DOHH2 (cell line): ENCODE measurements around the gene CASP7.

Experiments used
- H3F3A ChIP-seq: fragments of 200-600 bp; sonication (generic), shearing (Covaris generic); 2 replicates; pipeline ENCODE4 v1.6.0; 2016; ENCODE audit warnings: antibody characterized with exemption, mild to moderate bottlenecking; ENCODE audit not compliant: control insufficient read depth, insufficient read depth
- H3K27ac ChIP-seq: fragments of 200-600 bp; sonication (generic); 2 replicates; pipeline ENCODE4 v1.5.1; 2014; ENCODE audit warnings: low read depth, mild to moderate bottlenecking, low read length, moderate library complexity
- H3K27me3 ChIP-seq: fragments of 200-600 bp; sonication (generic); 2 replicates; pipeline ENCODE4 v1.6.1; 2014; ENCODE audit warnings: mild to moderate bottlenecking, low read length, mixed read lengths; ENCODE audit not compliant: control insufficient read depth
- H3K36me3 ChIP-seq: fragments of 200-600 bp; sonication (generic); 2 replicates; pipeline ENCODE4 v1.6.1; 2014; ENCODE audit warnings: mild to moderate bottlenecking, low read length, moderate library complexity, mixed read lengths; ENCODE audit not compliant: control insufficient read depth
- H3K4me1 ChIP-seq: fragments of 200-600 bp; sonication (generic); 2 replicates; pipeline ENCODE4 v1.6.1; 2014; ENCODE audit warnings: mild to moderate bottlenecking, low read length, mixed read lengths; ENCODE audit not compliant: control insufficient read depth
- H3K4me2 ChIP-seq: fragments of 200-600 bp; sonication (generic); 2 replicates; pipeline ENCODE4 v1.6.0; 2014; ENCODE audit warnings: mild to moderate bottlenecking, low read length, moderate library complexity
- H3K4me3 ChIP-seq: fragments of 200-600 bp; sonication (generic); 2 replicates; pipeline ENCODE4 v1.5.1; 2014; ENCODE audit warnings: mild to moderate bottlenecking, low read length, mixed read lengths
- H3K79me2 ChIP-seq: fragments of 200-600 bp; sonication (generic); 2 replicates; pipeline ENCODE4 v1.6.1; 2014; ENCODE audit warnings: mild to moderate bottlenecking, low read length, mixed read lengths; ENCODE audit not compliant: control insufficient read depth
- H3K9me2 ChIP-seq: fragments of 200-600 bp; sonication (generic); replicated peaks from 2 replicates; pipeline ENCODE4 v1.6.1; 2014; ENCODE audit warnings: mild to moderate bottlenecking, low read length, mixed read lengths; ENCODE audit not compliant: control insufficient read depth
- H3K9me3 ChIP-seq: fragments of 200-600 bp; sonication (generic); 2 replicates; pipeline ENCODE4 v1.6.1; 2014; ENCODE audit warnings: antibody characterized with exemption, low read length, mixed read lengths; ENCODE audit not compliant: control insufficient read depth, insufficient read depth
- H4K20me1 ChIP-seq: fragments of 200-600 bp; sonication (generic); 2 replicates; pipeline ENCODE4 v1.6.0; 2014; ENCODE audit warnings: low read depth, mild to moderate bottlenecking, antibody characterized with exemption, low read length, moderate library complexity; ENCODE audit not compliant: control insufficient read depth, insufficient read depth
- CTCF ChIP-seq: fragments of 200-600 bp; sonication (generic); IDR thresholded peaks from one replicate; pipeline ENCODE4 v1.5.1; 2014; ENCODE audit warnings: antibody characterized with exemption, mild to moderate bottlenecking, low read depth, low read length; ENCODE audit not compliant: poor library complexity, severe bottlenecking
- EZH2phosphoT487 ChIP-seq: fragments of 200-600 bp; sonication (generic); IDR thresholded peaks from 2 replicates; pipeline ENCODE4 v1.6.1; 2017; ENCODE audit warnings: borderline replicate concordance, mild to moderate bottlenecking, antibody characterized with exemption, low read length, moderate library complexity, mixed read lengths

CASP7 gene

GRCh38 chr10:113644185-113645120 lies 35.3 kb upstream of the CASP7 start:
- Histone ChIP-seq H3K27ac (no peak overlapping the region), H3K4me2 (no peak overlapping the region), H3K4me3 (no peak overlapping the region)

GRCh38 chr10:113646336-113647201 lies 33.1 kb upstream of the CASP7 start:
- H3F3A ChIP-seq = no peaks in the 10 kb centered on the region
- no peaks in the 10 kb centered on the region for H3K9me3 ChIP-seq
- TF ChIP-seq EZH2phosphoT487 (no peak), CTCF (no peak)
- no peaks in the 10 kb centered on the region for H3K36me3 ChIP-seq
- H3K4me3 ChIP-seq = no peak overlapping the region
- no peaks in the 10 kb centered on the region for H3K4me1 ChIP-seq
- no peaks in the 10 kb centered on the region for H3K79me2 ChIP-seq
- no peaks in the 10 kb centered on the region for H4K20me1 ChIP-seq
- no peak overlapping the region for H3K27ac ChIP-seq
- H3K4me2 ChIP-seq = no peak overlapping the region
- H3K9me2 ChIP-seq = no peaks in the 10 kb centered on the region
- H3K27me3 ChIP-seq = peaks cover 12% of the 10 kb centered on the region

More at GRCh38 chr10:113644185-113645120, 35.3 kb upstream of the CASP7 start:
- no peaks in the 10 kb centered on the region for H4K20me1 ChIP-seq
- TF ChIP-seq CTCF (no peak), EZH2phosphoT487 (no peak)
- no peaks in the 10 kb centered on the region for H3K9me2 ChIP-seq
- no peaks in the 10 kb centered on the region for H3K9me3 ChIP-seq
- no peaks in the 10 kb centered on the region for H3K36me3 ChIP-seq
- H3F3A ChIP-seq = no peaks in the 10 kb centered on the region
- H3K79me2 ChIP-seq = no peaks in the 10 kb centered on the region
- peaks cover 17% of the 10 kb centered on the region for H3K27me3 ChIP-seq
- H3K4me1 ChIP-seq = no peaks in the 10 kb centered on the region

GRCh38 chr10:113647812-113648211 lies 31.9 kb upstream of the CASP7 start:
- H3K36me3 ChIP-seq = no peaks in the 10 kb centered on the region
- no peaks in the 10 kb centered on the region for H4K20me1 ChIP-seq
- no peaks in the 10 kb centered on the region for H3K4me1 ChIP-seq
- H3K4me3 ChIP-seq = no peak overlapping the region
- no peak overlapping the region for H3K27ac ChIP-seq
- no peak overlapping the region for H3K4me2 ChIP-seq
- no peaks in the 10 kb centered on the region for H3K79me2 ChIP-seq
- H3F3A ChIP-seq = no peaks in the 10 kb centered on the region
- no peak for TF ChIP-seq EZH2phosphoT487
- no peaks in the 10 kb centered on the region for H3K9me2 ChIP-seq
- peaks cover 1% of the 10 kb centered on the region; the same call in 1 of the 2 replicates for H3K27me3 ChIP-seq
- H3K9me3 ChIP-seq = no peaks in the 10 kb centered on the region
